Suppressor macrophage (primary cell): ENCODE data around the gene SEC61A1.
A peak's percentile ranks its signal among the peaks of the same experiment; 100 is the strongest.

Source experiments
- DNase-seq, 4 experiments: peaks; one replicate each; pipeline ENCODE4 v3.0.0-alpha.2; 2020 to 2022

Gene SEC61A1

DNA sequence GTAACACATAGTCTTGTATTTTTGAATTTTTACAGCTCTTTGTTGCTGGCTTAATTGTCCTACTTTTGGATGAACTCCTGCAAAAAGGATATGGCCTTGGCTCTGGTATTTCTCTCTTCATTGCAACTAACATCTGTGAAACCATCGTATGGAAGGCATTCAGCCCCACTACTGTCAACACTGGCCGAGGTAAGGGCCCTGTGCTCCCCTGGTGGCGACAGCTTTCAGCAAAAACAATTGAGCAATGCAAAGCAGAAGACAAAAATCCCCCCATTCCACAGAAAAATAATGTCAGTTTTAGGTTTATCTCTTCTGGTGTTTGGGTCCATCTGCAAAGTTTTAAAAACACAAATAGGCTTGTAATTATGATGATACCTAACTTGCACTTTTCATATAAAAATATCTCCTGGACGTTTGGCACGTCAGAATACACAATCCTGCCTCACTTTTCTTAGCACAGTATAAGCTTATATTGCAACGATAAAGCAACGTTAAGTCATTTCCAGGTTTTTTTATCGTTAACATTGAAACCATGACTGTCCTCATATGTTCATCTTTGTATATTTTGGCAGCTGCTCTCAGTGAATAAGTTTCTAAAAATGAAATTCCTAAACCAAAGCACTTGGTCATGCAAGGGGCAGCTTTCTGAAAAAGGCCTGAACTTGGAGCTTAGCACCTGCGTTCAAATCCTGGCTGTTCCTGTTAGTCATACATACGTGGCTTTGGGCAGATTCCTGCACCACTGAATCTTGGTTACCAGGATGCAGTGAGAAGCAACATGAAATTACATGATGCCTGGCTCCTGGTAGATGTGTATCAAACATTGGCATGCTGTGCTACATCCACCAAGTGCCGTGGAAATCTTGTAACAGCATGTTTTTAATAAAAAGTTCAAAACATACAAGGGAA, 8.5 kb downstream of the SEC61A1 start:
- DNase-seq, result no peak

DNA sequence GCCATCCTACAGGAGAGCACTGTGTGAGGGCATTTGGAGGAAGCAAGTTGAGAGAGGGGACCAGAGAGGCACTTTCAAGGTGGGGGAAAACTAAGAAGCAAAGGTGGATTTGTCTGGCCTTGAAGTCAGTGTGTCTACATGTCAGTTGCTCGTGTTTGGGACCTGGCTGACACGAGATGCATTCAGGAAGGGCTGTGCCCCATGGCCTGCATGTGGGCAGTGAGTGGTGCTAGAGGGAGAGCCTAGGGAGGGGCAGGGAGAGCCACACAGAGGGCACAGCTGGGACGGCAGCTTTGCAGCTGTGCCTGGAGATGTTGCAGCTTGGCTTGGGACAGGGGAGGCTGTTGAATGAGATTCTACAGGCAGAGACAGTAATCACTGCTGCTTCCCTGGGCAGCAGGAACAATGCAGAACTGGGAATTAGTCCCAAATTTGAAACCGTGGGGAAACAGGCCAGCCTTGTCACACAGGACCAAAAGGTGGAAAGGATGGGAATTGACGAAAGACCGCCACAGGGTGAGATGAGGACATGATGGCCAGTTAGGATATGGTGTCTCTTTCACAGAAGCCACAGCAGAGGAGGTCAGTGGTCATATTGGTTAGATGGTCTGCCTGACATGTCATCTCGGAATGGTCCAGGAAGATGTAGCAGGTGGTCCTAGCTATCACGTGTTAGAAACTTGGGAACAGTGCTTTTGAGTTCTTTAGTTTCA, 10.0 kb downstream of the SEC61A1 start:
- DNase-seq, result no peak

DNA sequence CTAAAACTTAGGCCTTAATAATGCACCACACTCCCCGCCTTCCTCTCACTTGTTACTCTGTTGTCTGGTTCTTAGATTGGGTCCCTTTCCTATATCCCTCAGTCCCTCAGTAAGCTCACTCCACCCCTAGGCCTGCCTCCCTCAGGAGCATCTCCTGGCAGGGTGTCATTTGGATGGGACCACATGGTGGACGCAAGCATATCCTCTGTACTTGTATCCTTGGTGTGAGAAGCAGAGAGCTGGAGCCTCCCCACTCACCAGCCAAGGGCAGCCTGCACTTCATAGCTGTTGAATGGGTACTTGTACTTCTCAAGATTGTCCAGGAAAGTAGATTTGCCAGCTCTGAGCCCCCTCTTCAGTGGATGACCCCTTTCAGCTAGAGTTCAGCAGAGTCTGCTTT, 11.6 kb downstream of the SEC61A1 start:
- DNase-seq, result no peak

DNA sequence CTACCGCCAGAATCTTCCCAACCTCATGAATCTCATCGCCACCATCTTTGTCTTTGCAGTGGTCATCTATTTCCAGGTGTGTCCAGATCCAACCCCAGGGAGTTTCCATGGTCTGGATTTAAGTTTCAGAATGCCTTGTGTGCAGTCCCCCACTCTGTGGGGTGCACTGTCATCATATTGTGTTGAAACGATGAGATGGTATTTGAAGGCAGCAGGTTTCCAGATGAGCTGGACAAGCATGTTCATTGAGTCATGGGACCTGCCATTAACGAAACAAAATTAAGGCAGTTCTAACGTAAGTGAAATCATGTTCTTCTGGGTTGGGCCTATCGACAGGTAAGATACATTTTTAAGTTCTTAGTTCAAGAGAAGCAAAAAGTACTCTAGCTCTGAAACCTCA, 12.7 kb downstream of the SEC61A1 start:
- no peak for DNase-seq

DNA sequence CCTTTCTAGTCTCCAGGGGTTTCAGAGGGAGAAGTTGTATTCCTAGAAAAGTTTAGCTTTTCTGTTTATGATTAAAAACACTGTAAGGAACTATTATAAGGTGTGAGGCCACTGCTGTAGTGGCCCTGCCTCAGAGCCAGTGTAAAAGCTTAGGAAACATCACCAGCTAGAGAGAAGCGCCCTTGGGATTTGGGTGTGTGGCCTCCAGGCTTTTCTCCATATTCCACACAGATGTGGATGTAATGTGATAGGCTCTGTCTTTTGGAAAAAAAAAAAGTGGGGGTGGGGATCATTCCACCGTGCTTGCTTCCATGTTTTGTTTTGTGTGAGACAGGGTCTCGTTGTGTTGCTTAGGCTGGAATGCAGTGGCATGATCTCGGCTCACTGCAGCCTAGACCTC, 13.9 kb downstream of the SEC61A1 start:
- no peak for DNase-seq

DNA sequence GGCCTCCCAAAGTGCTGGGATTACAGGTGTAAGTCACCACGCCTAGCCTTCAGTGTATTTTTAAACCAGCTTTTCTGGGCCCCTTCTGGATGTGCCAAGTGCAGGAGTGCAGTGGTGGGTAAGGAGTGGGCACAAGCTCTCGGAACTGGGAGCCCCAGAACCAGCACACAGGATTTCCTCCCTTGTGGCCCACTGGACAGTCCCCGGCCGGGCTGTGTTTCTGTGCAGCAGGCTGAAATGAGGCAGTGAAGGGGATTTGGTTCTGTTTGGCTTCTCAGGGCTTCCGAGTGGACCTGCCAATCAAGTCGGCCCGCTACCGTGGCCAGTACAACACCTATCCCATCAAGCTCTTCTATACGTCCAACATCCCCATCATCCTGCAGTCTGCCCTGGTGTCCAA, 14.4 kb downstream of the SEC61A1 start:
- no peak for DNase-seq

DNA sequence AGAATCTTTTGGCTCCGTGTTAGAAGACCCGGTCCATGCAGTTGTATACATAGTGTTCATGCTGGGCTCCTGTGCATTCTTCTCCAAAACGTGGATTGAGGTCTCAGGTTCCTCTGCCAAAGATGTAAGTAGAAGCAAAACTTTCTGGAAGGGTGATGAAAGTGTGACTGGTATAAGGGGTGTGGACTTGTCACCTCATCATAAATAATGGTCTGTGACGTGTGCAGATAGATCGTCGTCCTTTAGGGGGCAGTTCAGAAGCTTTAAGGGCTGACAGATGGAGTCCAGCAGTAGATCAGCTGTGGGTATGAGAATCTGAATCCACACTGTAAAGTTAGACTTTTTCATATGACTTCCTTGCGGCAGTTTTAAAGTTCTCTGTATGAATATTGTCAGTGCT, 15.3 kb downstream of the SEC61A1 start:
- no peak for DNase-seq

DNA sequence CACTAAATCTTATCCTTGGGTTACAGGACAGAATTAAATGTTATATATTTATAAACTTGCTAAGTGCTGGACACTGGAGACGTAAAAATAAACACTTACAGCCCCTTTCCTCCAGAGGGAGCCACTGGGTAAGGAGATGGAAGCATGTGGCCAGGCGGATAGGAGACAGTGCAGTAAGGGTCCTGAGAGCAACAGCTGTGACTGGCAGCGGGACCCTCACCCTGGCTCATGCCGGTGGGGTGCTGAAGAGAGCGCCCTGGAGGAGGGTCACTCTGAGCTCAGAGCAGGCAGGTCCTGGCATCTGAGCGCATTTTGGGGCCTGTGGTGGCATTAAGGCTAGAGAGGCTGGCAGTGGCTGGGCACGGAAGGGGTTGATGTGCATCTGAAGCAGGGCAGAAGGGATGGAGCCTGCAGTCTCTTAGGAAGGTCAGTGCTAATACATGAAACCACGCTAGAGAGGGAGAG, 16.0 kb downstream of the SEC61A1 start:
- peak; percentile 40 to 67 (median 58) for DNase-seq

DNA sequence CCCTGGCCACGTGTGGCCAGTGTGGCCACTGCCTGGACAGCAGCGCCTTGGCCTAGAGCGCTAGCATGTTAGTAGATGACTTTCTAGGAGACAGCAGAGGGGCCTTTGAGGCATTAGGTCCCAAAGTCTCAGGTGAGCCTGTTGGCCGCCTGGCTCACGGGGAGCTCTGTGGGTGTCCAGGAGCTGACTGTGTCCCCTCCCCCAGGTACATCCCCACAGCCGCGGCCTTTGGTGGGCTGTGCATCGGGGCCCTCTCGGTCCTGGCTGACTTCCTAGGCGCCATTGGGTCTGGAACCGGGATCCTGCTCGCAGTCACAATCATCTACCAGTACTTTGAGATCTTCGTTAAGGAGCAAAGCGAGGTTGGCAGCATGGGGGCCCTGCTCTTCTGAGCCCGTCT, 17.0 kb downstream of the SEC61A1 start:
- no peak for DNase-seq

DNA sequence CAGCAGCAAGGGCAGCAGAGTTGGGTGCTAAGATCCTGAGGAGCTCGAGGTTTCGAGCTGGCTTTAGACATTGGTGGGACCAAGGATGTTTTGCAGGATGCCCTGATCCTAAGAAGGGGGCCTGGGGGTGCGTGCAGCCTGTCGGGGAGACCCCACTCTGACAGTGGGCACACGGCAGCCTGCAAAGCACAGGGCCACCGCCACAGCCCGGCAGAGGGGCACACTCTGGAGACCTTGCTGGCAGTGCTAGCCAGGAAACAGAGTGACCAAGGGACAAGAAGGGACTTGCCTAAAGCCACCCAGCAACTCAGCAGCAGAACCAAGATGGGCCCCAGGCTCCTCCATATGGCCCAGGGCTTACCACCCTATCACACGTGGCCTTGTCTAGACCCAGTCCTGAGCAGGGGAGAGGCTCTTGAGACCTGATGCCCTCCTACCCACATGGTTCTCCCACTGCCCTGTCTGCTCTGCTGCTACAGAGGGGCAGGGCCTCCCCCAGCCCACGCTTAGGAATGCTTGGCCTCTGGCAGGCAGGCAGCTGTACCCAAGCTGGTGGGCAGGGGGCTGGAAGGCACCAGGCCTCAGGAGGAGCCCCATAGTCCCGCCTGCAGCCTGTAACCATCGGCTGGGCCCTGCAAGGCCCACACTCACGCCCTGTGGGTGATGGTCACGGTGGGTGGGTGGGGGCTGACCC, 18.8 kb downstream of the SEC61A1 start:
- DNase-seq, result no peak

DNA sequence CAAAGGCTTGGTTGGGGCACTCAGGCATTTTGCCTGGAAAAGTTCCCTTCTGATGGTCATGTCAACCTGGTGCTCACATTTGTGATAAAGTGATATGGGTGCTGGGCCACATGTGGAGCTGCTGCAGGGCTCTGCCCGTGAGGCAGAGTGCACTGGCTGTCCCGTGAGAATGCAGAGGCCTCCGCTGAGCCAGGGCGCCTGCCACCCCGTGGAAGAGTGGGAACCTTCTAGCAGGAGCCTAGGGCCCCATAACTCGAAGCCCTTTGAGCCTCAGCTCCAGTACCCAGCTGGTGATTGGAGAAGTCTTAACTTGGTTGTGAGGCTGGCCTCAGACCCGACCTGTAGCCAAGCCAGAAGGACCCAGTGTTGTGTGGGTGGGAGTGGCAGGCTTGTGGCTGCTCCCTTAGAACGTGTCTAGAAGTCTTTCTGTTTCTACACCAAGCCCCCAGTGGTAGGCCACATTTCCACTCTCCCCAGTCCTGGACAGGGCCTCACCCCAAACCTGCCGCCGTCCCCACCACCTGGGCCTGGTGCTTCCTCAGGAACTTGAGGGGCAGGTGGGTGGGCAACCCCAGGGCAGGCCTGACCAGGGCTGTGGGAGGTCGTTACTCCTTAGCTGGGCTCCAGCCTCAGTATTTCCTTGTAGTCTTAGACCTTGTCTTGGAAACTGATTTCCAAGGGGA, 19.7 kb downstream of the SEC61A1 start:
- DNase-seq, result no peak

DNA sequence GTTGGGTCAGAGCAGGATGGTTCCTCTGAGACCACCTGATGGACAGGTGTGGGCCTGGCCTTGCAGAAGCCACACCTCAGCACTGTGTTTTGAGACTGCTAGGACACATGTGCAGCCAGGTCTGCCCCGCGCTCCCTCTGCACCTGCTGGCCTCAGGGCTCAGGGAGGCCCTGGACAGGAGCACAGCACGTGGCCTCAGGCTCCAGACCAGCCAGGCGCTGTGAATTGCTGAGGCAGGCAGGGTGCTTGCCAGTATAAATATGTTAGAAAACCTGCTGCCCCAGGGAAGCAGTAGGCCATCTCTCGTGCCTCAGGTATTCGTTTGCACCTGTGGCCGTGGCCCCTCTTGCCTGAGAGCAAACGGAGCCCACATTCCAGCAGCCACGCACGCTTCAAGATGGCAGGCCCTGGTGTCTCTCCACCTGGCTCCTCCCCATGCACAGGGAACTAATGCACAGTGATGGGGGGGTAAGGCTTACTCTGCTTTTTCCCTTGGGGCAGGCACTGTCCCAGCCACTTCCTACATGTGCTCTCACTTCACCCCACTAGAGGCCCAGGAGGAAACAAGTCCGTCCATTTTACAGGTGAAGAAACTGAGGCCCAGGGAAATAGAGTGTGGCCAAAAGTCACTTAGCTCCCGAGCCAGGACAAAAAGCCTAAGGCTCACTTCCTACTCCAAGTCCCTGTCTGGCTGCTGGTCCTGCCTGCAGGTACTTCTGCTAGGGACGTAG, 20.4 kb downstream of the SEC61A1 start:
- no peak for DNase-seq

DNA sequence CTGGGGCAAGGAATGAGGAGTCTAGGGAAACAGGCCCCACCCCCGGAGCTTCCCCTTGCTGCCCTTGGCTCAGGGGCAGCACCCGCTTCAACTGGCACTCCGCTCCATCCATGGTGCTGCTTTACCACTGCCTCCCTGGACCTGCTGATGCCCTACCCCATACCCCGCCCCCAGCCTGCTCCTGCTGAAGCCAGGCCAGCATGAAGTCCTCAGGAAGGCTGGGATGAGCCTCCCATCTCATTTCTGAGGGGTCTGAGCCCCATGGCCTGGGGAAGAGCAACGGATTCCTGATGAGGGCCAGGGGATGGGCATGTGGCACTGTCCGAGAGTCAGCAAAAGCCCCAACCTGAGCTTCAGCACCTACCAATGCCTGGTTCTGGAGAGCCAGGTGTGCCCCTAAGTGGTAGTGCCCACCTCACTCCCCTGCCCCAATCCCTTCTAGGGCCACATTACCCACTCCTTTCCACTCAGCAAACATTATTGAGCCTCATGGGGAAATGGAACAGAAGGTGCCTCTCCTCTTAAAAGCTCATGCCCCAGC, 21.0 kb downstream of the SEC61A1 start:
- no peak for DNase-seq

DNA sequence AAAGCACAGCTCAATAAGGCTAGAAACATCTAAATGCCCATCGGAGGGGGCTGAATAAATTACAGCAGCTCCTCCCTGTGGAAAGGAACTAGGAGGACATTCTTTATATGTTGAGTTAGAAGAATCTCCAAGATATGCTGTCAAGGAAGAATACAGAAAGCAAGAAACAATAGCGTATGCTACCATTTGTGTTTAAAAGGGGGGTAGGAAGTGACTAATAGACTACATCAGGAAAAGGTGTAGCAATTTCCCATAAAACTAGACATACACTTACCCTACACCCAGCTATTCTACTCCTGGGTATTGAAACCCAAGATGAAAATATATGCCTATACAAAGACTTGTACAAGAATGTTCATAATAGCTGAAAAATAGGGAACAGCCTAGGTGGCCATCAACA, 21.6 kb downstream of the SEC61A1 start:
- no peak for DNase-seq

DNA sequence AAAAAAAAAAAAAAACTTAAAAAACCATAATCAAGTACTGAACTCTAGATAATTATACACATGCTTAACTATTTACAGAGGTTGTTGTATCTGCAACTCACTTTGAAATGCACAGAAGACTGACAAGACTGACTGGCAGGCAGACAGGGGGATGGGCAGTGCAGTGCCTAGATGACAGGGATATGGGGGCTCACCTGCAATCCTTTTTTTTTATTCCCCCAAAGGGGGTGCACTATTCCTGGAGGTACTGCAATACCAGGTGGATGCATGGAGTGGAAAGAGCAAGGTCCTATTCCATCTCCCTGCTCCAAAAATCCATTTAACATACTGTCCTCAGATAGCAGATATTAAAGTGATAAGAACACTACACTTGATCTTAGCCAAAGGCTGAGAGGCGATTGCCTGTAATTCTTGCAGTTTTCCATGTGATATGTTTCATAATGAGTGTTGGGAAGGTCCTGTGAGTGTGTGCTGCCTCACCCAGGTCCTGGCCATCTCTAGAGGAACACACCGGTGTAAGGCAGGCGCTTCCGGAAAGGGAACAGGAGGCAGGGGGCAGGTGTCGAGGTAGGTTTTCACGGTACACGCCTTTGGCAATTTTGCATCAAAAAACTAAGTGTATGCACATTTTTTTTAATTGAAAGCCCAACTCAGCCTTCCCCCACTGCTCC, 22.7 kb downstream of the SEC61A1 start:
- peak in 3 of 4 experiments; percentile 22 to 38 (median 29) for DNase-seq

DNA sequence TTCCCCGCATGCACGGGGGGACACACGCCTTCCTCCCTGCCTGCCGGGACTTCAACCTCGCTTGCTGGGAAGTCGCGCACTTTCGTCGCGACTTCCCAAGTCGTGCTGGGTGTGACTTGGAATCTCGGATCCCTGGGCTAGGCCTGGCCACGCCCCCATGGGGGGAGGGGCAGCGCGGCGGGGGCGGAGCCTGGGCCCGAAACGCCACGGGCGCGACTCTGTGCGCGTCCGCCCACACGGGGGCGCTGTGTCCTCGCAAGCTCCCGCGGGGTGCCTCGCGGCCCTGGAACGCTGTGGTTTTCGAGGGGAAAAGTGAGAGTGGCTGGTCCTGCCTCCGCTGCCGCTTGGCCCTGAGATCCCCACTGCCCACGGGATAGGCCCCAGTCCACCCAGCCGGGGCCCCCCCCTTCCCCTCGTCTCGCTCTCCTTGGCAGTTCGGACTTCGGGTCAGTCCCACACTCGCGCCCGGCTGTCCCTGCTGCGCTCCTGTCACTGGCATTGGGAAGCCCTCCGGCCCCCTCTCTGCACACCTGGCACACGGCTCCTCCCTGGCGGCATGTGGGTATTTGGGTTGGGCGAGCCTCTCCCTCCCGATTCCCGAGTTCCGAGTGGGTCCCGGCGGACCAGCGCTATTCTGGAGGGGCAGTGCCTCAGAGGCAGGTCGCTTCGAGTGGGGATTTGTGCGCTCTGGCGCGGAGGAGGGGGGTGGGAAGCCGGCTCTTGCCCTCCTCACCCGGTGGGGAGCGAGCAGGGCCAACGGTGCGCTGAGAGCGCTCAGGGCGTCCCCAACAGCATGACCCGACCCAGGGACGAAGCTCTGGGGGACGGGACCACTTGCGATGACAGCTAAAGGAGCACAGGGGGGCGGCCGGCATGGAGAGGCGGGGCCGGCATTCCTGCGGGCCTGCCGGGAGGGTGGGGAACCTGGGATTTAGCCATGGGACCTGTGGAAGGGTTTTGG, 23.6 kb downstream of the SEC61A1 start:
- DNase-seq, result peak; percentile 92 to 97 (median 96)

DNA sequence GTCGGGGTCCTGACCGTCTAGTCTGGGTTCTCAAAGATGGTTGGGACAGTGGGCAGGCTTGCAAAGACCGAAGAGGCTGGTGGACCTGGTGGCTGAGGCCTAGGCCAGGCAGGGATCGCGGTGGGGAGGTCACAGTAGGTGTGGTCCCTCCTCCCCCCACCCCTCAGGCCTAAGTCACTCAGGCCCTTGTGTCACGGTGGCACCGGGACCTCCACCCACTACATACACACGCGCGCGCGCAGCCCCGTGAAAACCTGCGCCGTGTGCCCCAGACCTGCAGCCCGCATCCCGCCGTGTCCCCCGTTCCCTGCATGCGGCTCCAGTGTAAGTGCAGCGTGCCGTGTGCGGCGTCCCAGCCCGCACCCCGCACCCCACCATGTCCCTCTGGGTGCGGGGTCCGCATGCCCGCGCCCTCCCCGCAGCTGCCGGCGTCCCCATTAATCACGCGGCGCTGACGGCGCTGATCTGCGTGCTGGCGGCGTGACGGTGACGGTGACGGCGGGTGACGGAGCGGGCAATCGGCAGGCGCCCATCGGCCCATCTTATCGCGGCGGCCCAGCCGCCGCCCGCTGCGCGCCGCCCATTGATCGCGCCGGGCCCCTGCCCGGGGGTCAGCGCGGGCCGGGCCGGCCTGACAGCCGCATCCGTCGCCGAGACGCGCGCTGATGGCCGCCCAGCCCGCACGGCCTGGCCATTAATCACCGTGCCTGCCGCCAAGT, 24.4 kb downstream of the SEC61A1 start:
- peak; percentile 63 to 82 (median 66) for DNase-seq

DNA sequence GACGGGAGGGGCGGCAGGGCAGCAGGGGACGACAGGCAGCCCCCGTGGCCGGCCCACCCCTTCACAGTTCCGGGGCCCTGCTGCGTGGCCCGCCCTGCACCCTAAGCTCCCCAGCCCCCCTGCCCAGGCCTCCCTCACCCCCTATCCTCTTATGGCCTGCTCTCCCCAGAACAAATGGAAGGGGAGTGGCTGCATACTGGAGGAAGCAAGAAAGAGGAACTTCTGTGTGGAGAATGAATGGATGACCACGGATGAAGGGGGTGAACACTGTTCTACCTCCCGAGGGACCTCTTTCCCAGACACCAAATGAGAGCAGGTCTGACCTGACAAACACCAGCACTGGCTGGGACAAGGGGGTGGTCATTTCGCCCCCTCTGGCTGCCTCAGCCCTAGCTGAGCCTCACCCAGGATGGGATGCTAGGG, 25.0 kb downstream of the SEC61A1 start:
- DNase-seq, result peak; percentile 51 to 75 (median 67)

DNA sequence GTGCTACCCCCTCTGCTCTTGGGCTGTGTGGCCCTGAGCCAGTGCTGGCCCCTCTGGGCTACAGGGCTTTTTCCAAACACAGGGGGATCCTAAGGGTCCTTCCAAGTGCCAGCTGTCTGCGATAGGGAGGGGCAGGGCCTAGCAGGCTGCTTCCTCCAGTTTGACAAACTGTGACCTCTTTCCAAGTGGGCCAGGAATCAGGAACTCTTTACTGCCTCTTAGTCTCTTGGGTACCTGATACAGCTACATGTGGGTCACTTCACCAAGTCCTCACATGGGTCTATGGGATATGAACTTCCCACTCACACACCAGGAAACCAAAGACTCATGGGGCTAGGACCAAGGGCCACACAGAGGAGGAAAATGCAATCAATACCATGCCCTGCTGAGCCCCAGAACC, 25.4 kb downstream of the SEC61A1 start:
- peak; percentile 23 to 63 (median 60) for DNase-seq
